Activated CD4-positive, alpha-beta T cell treated with anti-CD3 and anti-CD28 coated beads for 48 hours (primary cell): ENCODE data around the gene DNMBP.
"Not testable (repeated sequence)": the region's sequence is repeated elsewhere in the genome, so short reads cannot be mapped to it uniquely, and the experiment has no call there.

ENCODE experiments used
- DNase-seq: peaks from one replicate; pipeline ENCODE4 v3.0.0-alpha.2; 2020

Gene DNMBP

GRCh38 chr10:99984211-99985034, 25.3 kb downstream of the DNMBP start:
- DNase-seq: no peak

- no peak for DNase-seq
These were observed 26.3 kb downstream of the DNMBP start for GRCh38 chr10:99983280-99983988.

- DNase-seq: no peak
These were observed 27.0 kb downstream of the DNMBP start for GRCh38 chr10:99982728-99983127.

GRCh38 chr10:99981581-99982199, 28.1 kb downstream of the DNMBP start:
- no peak for DNase-seq

- no peak for DNase-seq
These were observed 30.6 kb downstream of the DNMBP start for GRCh38 chr10:99979066-99979685.

DNA sequence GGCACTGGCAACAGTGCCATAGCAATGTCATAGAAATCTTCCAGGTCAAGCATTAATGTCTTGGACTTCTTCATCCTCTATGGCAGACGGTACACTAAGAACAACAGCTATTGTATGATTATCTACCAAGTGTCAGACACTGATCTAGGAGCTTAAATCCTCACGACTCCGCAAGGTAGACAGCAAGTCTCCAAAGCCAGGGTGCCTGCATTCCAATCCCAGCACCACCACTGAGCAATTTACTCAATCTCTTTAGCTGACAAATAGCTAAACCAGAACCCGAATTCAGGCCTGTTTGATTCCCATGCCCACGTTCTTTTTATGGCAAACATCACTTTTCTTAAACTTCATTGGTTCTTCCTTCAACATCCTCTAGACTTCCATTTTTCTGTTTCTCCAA, 31.8 kb downstream of the DNMBP start:
- no peak for DNase-seq

- no peak for DNase-seq
These were observed 32.7 kb downstream of the DNMBP start for GRCh38 chr10:99976886-99977665.

DNA sequence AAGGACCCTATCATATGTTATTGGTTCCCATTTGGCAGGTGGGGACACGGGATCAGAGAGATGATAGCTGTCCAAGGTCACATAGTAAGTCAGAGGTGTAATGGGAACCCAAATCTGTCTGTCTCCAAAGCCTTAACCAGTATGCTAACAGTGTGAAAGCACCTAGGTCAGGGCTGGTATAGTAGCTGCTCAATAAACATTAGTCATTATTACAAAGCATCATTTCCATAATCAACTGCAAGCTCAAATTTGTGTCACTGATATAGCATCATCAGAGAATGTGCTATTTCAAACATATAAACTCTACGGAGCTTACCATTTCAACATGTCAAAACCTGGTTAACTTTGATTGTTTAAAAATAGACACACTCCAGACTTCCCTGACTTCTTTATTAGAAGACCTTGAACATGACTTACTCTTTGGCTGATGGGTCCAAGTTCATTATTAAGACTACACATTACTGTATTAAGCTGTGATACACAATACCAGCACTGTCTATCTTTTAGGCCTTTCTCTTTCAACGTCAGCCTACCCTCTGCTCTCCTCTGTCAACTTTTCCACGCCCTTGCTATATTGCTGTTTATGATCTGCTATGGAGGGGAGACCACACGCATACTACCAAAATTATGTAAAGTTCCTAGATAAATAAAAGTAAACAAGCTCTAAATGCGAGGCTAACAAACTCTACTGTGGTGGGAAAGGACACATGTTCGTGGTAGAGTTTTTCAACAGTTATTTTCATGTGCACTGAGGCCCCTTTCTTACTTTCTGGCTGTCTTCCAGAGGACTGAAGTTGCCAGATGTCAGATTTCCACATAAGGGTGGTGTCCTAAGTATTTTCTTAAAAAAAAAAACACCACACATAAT, 33.6 kb downstream of the DNMBP start:
- DNase-seq: no peak

- no peak for DNase-seq
These were observed 34.5 kb downstream of the DNMBP start for GRCh38 chr10:99975106-99975829.

DNA sequence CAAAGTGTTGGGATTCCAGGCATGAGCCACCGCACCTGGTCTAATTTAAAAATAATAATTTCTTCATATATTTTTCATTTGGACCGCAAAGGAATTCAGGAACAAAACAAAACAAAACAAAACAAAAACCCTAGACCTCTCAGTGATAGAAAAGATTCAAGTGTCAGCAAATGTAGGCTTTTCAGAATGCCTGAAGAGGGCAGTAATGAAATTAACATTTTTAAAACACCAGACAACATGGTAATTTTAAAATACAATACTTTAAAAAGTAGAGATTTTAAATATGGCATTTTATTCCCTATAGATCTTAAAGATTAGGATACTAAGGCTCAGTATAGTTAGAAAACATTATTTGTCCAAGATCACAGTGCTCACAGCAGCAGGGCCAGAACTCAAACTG, 36.6 kb downstream of the DNMBP start:
- DNase-seq: no peak

DNA sequence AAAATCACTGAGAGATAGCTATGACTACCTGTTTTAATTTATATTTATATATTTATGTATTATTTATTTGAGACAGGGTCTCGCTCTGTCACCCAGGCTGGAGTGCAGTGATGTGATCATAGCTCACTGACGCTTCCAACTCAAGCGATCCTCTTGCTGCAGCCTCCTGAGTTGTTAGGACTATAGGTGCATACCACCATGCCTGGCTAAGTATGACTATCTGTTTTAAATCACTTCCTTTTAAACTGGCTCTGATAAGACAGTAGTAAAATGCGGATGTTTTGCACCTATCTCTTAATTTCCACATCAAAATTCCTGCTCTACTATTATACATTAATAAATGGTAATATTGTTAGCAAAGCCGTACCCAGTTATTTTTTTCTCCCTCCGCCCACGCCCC, 41.8 kb downstream of the DNMBP start:
- DNase-seq: no peak

DNA sequence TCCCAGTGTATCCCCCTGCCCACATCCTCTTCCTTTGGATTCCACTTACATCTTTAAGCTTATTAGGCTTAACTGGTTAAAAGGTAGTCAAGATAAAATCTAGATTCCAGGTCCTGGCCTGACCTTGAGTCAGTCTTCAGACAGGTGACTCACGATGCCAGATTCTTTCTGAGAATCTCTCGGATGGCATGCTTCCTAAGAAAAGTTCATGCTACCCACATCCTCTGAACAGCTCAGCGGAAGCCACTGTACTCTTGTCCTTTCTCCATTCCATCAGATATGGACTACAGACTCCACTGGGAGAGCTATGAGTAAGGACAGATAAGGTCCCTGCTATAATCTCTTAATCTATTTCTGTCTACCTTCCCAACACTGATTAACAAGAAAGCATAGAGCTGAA, 43.4 kb downstream of the DNMBP start:
- DNase-seq: no peak

DNA sequence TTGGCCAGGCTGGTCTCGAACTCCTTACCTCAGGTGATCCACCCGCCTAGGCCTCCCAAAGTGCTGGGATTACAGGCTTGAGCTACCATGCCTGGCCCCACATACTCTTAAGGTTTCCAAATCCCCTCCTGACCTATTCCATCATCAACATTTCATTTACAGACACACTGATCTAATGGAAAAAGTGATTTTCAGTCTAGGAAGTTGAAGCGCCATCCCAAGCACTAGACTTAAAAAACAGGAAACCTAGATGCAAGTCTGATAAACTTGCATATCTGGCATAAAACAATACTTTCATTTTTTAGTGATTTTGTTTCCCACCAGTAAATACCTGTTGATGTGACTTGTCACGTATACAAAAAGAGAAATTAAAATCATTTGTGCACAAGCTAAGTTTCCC, 44.0 kb downstream of the DNMBP start:
- no peak for DNase-seq

GRCh38 chr10:99964791-99965190, 45.0 kb downstream of the DNMBP start:
- DNase-seq: no peak

- DNase-seq: not testable (repeated sequence)
These were observed 46.1 kb downstream of the DNMBP start for GRCh38 chr10:99963467-99964165.

GRCh38 chr10:99958806-99959205, 50.9 kb downstream of the DNMBP start:
- no peak for DNase-seq

GRCh38 chr10:99958302-99958701, 51.4 kb downstream of the DNMBP start:
- no peak for DNase-seq

- not testable (repeated sequence) for DNase-seq
These were observed 56.2 kb downstream of the DNMBP start for GRCh38 chr10:99953510-99953909.

DNA sequence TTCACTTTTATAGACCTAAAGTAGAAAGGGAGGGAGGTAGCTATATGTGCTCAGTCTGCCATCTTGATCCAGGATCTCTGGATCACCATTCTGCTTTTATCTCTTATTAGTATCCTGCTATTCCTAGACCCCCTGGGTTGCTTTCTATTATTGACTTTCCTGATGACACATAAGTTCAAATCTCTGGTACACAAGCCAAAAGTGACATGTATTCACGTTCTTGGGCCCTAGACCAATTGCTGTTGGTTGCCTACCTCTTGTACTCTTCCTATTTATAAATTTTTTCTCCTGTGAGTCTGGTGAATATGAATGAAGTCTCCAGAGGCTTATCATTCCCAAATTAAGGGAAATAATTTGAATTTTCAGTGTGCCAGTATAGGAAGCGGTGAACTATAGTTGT, 56.9 kb downstream of the DNMBP start:
- no peak for DNase-seq

DNA sequence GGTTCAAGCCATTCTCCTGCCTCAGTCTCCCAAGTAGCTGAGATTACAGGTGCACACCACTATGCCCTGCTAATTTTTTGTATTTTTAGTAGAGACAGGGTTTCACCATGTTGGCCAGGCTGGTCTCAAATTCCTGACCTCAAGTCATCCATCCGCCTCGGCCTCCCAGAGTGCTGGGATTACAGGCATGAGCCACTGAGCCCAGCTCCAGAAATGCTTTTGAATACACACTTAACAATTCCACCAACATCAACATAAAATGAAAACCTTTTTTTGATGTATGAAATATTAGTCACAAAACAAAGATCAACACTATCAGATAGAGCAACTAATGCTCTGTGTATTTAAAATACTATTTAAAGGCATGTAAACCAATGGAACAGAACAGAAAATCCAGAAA, 63.7 kb downstream of the DNMBP start:
- DNase-seq: not testable (repeated sequence)
